Activated CD4-positive, alpha-beta T cell treated with anti-CD3 and anti-CD28 coated beads, Interleukin-2, amount 50 U/mL, for 24 hours (primary cell): ENCODE data around the gene INSYN2B.

Source experiments
- DNase-seq, 2 donors: peaks; one replicate each; pipeline ENCODE4 v3.0.0-alpha.2; 2020; ENCODE audit warnings: low read depth in 1 of 2, low spot score in 1 of 2

INSYN2B gene

GRCh38 chr5:169934990-169935389 is 45.3 kb downstream of the INSYN2B start:
- DNase-seq, result no peak

GRCh38 chr5:169933616-169934015 is 46.7 kb downstream of the INSYN2B start:
- DNase-seq, result no peak

GRCh38 chr5:169933127-169933526 is 47.2 kb downstream of the INSYN2B start:
- DNase-seq, result no peak

DNA sequence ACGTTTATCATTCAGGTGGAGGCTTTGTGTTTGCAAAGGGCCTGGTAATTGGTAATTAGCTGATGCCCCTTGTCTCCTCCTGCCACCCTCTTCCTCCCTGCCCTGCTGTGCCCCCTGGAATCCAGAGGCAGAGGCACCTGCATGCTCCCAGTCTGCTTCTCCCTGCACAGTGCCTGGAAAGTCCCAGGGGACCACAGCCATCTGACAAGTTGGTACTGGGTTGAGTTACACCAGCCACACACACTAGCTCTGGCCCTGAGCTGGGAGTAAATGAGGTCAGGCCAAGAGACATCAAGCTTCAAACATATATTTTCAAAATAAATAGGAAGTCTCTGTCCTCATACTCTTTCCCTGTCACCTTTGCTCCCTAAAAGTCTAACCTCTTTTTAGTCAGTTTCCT is 56.3 kb downstream of the INSYN2B start:
- DNase-seq, result no peak

DNA sequence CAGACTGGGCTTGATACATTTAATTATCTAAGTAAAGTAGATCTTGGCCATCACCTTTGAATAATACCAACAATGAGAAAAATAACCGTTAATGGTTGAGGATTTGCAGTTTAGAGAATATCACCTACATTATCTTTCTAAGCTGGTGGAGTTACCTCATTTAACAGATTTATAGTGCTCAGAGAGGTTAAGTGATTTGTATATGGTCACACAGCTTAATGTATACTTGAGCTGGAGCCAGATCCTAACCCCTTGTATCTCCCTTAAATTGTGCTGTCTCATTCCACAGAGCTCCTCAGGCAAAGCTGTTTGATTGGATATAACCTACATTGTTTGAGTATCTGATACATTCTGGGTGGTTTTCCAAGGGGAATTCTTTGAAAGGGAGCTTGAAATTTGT is 57.8 kb downstream of the INSYN2B start:
- DNase-seq, result no peak

DNA sequence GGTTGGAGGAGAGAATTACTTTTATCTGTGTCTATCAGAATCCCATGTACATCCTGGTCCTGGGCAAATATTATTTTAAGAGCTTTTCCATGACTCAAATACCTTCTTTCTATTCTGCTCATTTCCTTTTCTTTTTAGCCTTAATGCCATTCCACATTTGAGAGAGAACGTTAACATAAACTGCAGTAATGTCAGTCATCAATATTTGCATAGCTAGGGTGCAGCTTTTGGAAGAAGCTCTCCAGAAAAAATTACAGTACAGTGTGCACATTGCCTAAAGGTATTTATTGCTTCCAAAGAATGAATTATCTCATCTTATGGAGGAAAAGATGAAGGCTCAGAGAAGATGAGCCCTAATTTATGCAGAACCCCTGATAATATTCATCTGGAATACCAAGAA is 58.3 kb downstream of the INSYN2B start:
- no peak for DNase-seq

GRCh38 chr5:169921384-169921783 is 58.9 kb downstream of the INSYN2B start:
- DNase-seq, result no peak

DNA sequence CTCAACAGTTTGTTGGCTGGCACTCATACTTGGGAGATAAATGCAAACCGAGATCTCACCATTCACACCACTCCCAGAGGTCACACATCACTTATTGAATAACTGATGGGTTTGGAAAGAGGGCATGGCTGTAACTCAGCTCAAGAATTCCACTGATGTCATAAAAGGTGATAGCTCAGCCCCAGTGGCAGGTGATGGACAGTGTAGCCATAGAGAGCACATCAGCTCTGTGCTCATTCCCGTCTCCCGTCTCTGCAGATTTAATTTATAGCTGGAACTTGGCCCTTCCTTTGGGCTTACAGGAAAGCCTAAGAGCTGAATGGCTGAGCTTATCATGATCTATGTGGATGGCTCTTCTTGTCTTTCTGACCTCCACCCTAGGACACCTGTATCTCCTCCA is 59.8 kb downstream of the INSYN2B start:
- DNase-seq, result no peak

DNA sequence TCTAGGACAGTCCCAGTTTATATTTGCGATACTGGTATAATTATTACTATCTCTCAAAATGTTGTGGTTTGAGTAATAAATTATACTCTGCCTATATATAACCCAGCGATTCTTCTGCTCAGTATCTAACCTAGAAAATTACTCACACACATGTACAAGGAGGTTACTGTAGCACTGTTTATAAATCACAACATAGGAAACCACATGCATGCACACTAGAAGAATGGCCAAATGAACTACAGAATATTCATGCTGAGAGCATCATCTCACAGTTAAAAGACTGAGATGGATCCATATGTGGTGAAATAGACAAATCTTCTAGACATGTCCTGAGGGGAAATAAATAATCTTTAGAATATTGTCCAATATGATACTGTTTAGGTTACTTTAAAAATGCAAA is 62.1 kb downstream of the INSYN2B start:
- DNase-seq, result no peak

DNA sequence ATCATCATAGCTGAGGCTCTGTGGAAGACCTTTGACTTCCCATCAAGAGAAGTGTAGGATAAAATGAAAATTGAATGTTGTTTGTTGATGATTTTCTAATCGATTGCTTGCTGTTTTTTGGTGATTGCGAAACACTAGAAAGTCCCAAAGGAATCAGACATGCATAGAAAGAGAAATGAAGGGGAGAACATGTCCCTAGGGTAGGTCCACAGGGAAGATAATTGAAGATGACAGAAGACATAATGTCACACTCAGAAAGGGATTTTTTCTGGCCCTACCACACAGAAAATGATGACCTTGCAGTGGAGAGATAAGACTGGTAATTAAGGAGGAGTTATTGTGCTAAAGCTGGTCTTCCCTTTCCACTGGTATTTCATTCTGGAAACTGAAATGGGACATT is 62.8 kb downstream of the INSYN2B start:
- DNase-seq, result no peak

DNA sequence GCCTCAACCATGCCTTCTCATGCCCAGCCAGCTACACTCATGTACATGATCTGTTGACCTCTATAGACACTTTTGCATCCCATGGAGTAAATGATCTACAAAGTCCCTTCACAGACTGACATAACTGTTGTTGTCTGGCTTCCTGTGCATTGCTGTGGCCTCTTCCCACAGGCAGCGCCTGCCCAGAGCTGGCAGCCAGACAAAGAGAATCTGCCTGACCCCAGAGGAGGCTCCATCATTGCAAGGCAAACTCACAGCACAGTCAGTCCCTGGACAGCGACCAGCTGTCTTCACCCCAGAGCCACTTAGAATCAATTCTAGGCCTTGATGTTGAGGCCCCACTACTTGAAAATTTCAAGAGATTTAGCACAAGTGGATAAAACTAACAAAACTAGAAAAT is 65.5 kb downstream of the INSYN2B start:
- DNase-seq, result no peak

- no peak for DNase-seq
Measured at GRCh38 chr5:169913479-169913878, 66.8 kb downstream of the INSYN2B start.

DNA sequence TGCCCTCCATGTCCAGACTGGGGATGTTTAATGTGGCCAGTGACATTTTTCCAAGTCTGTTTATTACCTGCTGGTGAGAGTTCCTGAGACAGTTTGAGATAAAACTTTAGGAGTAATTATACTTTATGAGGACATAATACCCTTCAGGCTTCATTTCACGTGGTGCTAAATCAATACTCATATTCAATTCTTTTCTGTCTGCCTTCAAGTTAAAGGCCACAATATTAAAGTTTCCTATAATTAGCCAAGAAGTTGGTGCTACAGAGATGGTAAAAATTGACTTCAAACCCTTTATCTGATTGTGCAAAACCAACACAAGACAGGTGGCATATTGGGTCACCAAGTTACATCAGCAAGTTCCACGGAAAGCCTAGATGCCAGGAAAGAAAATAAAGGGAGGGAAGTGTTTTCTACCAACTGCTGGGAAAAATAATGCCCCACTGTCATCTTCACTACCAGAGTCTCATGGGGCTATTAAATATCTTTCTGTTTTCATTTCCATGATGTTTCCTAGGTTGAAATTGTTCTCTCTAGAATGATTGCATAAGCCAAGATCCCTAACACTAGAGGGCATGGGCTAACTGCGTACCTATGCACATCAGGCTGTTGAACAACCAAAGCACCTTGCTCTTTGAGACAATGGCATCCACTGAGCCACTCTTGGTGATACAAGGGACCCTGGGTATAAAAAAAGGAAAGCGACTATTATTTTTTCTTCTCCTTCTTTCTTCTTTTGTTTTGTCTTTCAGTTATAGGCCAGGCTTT is 68.7 kb downstream of the INSYN2B start:
- no peak for DNase-seq

GRCh38 chr5:169910393-169910792 is 69.9 kb downstream of the INSYN2B start:
- no peak for DNase-seq

GRCh38 chr5:169909945-169910344 is 70.3 kb downstream of the INSYN2B start:
- no peak for DNase-seq

DNA sequence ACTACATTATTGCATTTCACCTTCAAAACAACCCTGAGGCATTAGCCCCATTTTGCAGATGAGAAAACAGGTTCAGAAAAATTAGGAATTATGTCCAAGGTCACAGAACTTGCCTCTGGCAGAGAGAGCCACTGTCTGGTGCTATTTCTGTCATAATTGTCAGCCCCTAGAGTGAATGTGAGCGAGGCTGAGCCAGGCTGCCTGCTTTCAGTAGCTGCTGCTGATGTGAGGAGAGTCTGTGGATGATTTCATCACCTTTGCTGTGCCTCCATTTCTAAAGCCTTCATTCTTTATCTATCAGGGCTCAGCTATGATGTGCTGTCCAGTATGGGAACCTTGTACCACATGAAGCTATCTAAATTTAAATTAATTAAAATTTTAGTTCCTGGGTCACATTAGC is 71.4 kb downstream of the INSYN2B start:
- DNase-seq, result no peak

GRCh38 chr5:169906745-169907649 is 73.3 kb downstream of the INSYN2B start:
- DNase-seq, result no peak

DNA sequence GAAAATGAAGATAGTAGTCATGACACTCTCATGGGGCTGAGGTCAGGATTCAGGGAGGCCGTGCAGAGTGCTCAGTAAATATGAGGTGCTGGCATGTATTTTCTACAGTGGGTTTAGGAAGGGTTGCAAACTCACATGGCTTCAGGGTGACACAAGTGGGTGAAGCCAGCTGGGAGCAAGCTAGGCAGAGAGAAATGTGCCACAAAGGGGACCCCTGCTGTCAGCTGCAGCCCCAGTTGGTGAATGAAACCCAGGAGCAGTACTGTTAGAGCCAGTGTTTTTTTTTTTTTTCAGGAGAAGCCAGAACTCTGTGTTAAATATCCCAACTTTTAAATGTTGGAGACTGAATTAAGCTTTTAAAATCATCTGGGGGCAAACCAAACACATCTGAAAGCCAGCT is 75.3 kb downstream of the INSYN2B start:
- DNase-seq, result no peak

DNA sequence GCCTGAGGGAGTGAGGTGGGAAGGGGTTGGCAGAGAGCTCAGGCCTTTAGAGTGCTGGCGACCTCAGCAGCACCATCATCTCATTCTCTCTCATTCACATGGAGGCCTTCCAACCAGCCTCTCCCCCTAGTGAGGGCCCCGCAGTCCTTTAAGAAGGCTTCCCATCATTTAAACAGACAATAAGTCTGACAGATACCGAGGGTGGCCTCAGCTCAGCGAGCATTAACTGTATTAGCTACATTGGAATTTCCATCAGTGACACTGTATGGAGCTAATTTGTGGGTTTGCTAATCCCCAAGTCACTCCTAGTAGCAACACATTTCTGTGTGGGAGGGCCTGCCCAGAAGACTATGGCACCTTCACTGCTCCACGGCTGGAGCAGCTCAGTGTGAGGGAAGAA is 75.8 kb downstream of the INSYN2B start:
- DNase-seq, result no peak

DNA sequence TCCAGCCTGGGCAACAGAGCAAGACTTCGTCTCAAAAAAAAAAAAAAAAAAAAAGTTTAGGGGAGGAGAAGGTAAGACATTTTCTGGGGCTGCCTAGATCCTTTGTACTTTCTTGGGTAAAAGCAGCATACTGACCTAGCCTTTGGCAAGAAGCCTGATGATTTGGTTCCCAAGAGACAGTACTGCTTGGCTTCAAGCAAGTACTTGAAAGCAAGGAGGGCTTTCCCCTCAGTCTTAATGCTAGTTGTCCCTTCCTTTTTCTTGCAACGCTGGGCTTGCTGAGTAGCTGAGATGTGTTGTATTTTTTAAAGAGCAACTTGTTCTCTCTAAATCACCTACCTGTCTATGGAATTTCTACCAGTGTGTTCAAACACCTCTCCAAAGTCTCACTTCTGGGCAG is 76.2 kb downstream of the INSYN2B start:
- no peak for DNase-seq

DNA sequence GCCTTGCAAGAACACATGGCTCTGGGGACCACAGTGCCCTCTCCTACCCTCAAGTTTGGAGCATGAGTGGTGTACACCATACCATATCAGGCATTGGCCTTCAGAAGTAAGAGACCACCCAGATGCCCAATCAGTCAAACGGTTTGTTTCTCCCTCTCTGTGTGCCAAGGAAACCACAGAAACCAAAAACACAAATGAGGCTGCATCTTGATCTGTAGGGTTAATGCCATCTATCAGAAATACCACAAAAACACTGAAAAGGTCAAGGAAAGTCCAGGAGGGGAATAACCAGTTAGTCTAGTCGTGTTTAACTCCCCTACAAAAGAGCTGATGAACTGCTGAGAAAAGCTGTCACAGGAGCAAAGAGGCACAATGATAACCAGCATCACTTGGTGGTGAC is 78.4 kb downstream of the INSYN2B start:
- no peak for DNase-seq

- DNase-seq, result no peak
Measured at GRCh38 chr5:169897481-169897880, 82.8 kb downstream of the INSYN2B start.
